IPS-20b (cell line): ENCODE data around the gene PTRH2.
"Not testable (repeated sequence)": the region's sequence is repeated elsewhere in the genome, so short reads cannot be mapped to it uniquely, and the experiment has no call there.

ENCODE experiments used
- H3K27ac ChIP-seq: one replicate; pipeline ENCODE4 v1.5.1; 2013; ENCODE audit warnings: low read length
- H3K27me3 ChIP-seq: 2 replicates; pipeline ENCODE4 v1.6.1; 2013; ENCODE audit warnings: mild to moderate bottlenecking, low read length, inconsistent platforms; ENCODE audit not compliant: insufficient read depth
- H3K36me3 ChIP-seq: 2 replicates; pipeline ENCODE4 v1.6.1; 2013; ENCODE audit warnings: low read depth, mild to moderate bottlenecking, inconsistent platforms, low read length, moderate library complexity; ENCODE audit not compliant: insufficient read depth
- H3K4me1 ChIP-seq: 2 replicates; pipeline ENCODE4 v1.6.1; 2013; ENCODE audit warnings: mild to moderate bottlenecking, control low read depth, inconsistent platforms, low read length, moderate library complexity; ENCODE audit not compliant: insufficient read depth
- H3K4me3 ChIP-seq: 2 replicates; pipeline ENCODE4 v1.5.1; 2013; ENCODE audit warnings: mild to moderate bottlenecking, low read length, inconsistent platforms
- H3K9ac ChIP-seq: 2 replicates; pipeline ENCODE4 v1.6.1; 2013; ENCODE audit warnings: low read depth, mild to moderate bottlenecking, inconsistent platforms, low read length, moderate library complexity
- H3K9me3 ChIP-seq: 2 replicates; pipeline ENCODE4 v1.6.1; 2013; ENCODE audit warnings: mild to moderate bottlenecking, low read depth, low read length, inconsistent platforms; ENCODE audit not compliant: insufficient read depth

PTRH2 gene

DNA sequence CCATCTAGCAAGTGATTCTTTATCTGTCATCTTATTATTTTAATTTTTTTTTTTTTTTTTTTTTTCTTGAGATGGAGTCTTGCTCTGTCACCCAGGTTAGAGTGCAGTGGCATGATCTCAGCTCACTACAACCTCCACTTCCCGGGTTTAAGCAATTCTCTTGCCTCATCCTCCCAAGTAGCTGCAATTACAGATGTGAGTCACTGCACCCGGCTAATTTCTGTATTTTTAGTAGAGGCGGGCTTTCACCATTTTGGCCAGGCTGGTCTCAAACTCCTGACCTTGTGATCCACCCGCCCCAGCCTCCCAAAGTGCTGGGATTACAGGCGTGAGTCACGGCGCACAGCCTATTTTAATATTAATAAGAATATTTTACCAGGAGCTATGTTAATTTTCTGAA, 50.6 kb downstream of the PTRH2 start:
- not testable (repeated sequence) for H3K27me3 ChIP-seq, H3K9me3 ChIP-seq, H3K27ac ChIP-seq, H3K4me1 ChIP-seq, H3K4me3 ChIP-seq, H3K9ac ChIP-seq
- H3K36me3 ChIP-seq: peaks cover 92% of the 10 kb centered on the region

DNA sequence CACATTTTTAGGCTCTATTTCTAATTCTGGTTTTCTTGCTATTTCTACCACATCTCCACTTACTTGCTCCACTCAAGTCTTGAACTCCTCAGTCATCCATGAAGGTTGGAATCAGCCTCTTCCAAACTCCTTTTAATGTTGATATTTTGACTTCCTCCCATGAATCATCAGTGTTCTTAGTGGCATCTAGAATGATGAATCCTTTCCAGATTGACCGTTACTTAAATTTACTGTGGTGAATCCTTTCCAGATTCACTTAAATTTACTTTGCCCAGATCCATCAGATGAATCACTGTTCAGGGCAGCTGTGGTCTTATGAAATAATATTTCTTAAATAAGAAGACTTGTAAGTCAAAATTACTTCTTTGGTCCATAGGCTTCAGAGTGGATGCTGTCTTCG, 55.1 kb downstream of the PTRH2 start:
- no peaks in the 10 kb centered on the region for H3K27me3 ChIP-seq
- no peaks in the 10 kb centered on the region for H3K4me1 ChIP-seq
- H3K4me3 ChIP-seq: no peak overlapping the region
- no peak overlapping the region for H3K27ac ChIP-seq
- peaks cover 96% of the 10 kb centered on the region for H3K36me3 ChIP-seq
- no peak overlapping the region for H3K9ac ChIP-seq
- H3K9me3 ChIP-seq: no peaks in the 10 kb centered on the region

DNA sequence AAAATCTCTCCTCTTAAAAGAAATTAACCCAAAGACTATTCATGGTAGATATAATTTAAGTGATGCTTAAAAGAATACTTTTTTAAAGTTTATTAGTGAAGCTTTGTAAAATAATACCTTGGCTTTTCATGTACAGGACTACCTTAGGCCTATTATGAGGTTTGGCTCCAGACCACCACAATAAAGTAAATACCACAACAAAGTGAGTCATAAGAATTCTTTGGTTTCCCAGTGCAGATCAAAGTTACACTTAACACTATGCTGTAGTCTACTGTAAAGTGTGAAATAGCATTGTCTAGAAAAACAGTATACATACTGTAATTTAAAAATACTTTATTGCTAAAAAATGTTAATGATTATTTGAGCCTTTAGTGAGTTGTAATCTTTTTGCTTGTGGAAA, 55.9 kb downstream of the PTRH2 start:
- peaks cover 96% of the 10 kb centered on the region for H3K36me3 ChIP-seq
- H3K27ac ChIP-seq: no peak overlapping the region
- no peaks in the 10 kb centered on the region for H3K9me3 ChIP-seq
- no peak overlapping the region for H3K4me3 ChIP-seq
- no peaks in the 10 kb centered on the region for H3K4me1 ChIP-seq
- no peaks in the 10 kb centered on the region for H3K27me3 ChIP-seq
- no peak overlapping the region for H3K9ac ChIP-seq

DNA sequence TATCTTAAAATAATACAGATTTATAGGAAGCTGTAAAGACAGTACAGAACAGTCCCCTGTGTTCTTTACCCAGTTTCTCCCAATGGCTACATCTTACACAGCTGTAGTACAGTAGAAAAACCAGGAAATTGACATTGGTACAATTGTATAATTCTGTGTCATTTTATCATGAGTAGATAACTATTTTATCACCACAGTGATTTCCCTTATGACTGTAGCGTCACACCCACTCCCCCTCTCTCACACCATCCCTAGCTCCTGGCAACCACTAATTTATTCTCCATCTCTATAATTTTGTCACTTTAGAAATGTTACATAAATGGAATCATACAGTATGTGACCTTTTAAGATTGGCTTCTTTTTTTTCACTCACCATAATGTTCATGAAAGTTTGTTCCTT, 56.6 kb downstream of the PTRH2 start:
- no peak overlapping the region for H3K27ac ChIP-seq
- no peaks in the 10 kb centered on the region for H3K9me3 ChIP-seq
- peaks cover 96% of the 10 kb centered on the region for H3K36me3 ChIP-seq
- H3K27me3 ChIP-seq: no peaks in the 10 kb centered on the region
- H3K4me3 ChIP-seq: no peak overlapping the region
- no peak overlapping the region for H3K9ac ChIP-seq
- H3K4me1 ChIP-seq: no peaks in the 10 kb centered on the region

DNA sequence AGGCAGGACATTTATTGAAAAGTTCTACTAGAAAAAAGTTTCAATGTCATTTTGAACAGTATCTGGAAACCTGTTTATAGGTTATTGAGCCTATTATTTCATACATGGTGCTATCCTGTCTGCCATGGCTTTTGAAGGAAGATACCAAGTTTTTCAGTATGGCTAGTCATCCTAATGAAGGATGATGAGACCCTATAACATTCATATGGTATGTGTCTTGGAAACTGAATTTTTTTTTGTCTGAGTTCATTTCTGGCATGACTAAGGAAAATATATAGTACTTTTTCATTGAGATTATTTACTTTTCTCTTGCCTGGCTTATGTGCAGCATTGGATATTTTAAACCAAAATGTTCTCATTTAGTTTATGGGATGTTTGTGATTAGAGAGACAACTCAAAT, 57.3 kb downstream of the PTRH2 start:
- Histone ChIP-seq H3K27me3 (no peaks in the 10 kb centered on the region), H3K27ac (no peak overlapping the region), H3K9ac (no peak overlapping the region), H3K4me3 (no peak overlapping the region), H3K4me1 (no peaks in the 10 kb centered on the region), H3K9me3 (no peaks in the 10 kb centered on the region), H3K36me3 (peaks cover 96% of the 10 kb centered on the region)
